Endometrial microvascular endothelial cells (primary cell): ENCODE measurements around the gene PODXL. TPM values are rescaled to one million over a fixed set of nuclear protein-coding genes. Genes with fewer than 3 reads are reported as not detected.
"Not testable (repeated sequence)": the region's sequence is repeated elsewhere in the genome, so short reads cannot be mapped to it uniquely, and the experiment has no call there.

ENCODE experiments used
- in situ Hi-C: cut with HindIII; loops from 2 replicates; pipeline ENCODE4 v1.10.0; 2017; ENCODE audit warnings: low sequenced_read_pairs, low pct_unique_long_range_greater_than_20kb; ENCODE audit errors: inconsistent ontology term
- total RNA-seq: library from RNA; depleted of rRNA; stranded (reverse); fragments of >200 nt; gene quantifications from one replicate; pipeline ENCODE4 v1.2.3, GENCODE V29; 2015; ENCODE audit errors: inconsistent ontology term

PODXL gene
- total RNA-seq, 1 donor from 2014 or later, result 150 TPM

DNA sequence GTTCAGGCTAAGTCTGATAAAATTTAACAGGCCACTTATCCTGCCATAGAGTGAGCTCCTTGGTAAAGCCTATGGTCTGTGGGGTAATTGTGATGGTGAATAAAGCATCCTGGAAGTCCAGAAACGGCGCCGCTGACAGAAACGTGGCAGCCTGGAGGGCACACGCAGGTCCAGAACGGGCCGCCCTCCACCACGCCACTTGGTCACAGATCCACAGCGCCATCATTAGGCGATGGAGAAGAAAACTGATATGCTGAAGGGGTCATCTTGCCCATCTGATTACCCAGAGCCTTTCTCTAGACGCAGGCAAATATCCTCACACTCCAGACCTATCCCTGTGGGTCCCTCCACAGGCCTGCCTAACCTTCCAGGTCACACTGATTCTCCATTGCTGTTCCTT is 37.8 kb downstream of the PODXL start:
- in situ Hi-C loops, result no loop called here

DNA sequence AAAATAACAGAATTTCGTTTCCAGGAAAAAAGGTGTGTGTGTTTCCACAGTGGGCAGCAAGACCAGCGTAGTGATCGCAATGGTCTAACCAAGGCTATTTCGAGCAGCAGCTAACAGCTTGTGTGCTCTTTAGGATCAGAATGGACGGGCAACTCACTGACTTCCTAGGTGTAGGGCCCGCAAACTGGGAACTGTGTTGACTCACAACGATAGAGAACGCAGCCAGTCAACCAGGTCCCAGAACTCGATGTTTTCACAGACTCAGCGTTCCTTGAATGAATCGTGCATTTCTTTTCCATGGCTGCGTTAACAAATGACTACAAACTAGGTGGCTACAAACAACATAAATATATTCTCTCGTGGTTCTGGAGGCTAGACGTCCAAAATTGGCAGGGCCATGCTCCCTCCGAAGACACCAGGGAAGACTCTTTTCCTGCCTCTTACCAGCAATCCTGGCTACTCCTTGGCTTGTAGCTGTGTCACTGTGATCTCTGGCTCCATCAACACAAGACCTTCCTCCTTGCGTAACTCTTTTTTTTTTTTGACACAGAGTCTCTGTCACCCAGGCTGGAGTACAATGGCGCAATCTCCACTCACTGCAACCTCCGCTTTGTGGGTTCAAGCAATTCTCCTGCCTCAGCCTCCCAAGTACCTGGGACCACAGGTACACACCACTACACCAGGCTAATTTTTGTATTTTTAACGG is 39.1 kb downstream of the PODXL start:
- in situ Hi-C loops, result no loop called here

GRCh38 chr7:131515471-131515870 is 41.0 kb downstream of the PODXL start:
- in situ Hi-C loops, result not testable (repeated sequence)

- in situ Hi-C loops, result no loop called here
These were observed 43.0 kb downstream of the PODXL start for GRCh38 chr7:131513245-131514061.

GRCh38 chr7:131511774-131512535 is 44.5 kb downstream of the PODXL start:
- in situ Hi-C loops, result no loop called here

GRCh38 chr7:131511071-131511470 is 45.4 kb downstream of the PODXL start:
- in situ Hi-C loops, result no loop called here

- in situ Hi-C loops, result no loop called here
These were observed 46.6 kb downstream of the PODXL start for GRCh38 chr7:131509781-131510180.

DNA sequence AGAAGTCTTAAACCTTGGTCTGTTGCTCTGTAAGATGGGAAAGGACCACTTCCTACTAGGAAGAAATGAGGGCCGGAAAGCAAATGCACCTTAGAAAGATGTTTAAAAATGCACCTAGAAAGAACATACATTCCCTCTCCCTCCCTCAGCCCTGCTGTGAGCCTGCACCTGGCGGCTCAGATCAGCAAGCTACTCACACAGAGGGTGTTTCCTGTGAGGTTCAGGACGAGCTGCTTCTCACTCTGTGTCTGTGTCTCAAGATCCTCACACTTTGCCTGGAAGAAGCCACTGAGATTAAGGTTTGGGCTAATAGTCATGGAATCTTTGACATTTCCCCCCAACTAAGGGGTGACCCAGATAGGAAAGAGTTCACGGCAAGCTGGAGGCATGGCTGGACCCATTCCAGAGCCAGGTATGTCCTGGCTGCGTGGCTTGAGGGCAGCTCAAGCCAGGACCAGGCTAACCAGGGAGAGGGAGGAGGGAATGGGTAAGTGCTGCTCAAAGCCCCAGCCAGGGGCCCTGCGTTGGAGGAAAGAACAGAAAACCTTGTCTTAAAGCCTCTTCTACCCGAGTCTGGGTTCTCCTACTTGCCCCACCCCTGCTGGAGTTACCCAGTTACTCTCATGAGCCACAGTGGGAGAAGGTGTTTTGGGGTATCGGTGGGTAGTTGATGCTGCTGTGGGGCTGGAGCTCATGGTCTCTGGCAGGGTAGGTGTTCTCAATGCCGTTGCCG is 47.5 kb downstream of the PODXL start:
- in situ Hi-C loops, result no loop called here

DNA sequence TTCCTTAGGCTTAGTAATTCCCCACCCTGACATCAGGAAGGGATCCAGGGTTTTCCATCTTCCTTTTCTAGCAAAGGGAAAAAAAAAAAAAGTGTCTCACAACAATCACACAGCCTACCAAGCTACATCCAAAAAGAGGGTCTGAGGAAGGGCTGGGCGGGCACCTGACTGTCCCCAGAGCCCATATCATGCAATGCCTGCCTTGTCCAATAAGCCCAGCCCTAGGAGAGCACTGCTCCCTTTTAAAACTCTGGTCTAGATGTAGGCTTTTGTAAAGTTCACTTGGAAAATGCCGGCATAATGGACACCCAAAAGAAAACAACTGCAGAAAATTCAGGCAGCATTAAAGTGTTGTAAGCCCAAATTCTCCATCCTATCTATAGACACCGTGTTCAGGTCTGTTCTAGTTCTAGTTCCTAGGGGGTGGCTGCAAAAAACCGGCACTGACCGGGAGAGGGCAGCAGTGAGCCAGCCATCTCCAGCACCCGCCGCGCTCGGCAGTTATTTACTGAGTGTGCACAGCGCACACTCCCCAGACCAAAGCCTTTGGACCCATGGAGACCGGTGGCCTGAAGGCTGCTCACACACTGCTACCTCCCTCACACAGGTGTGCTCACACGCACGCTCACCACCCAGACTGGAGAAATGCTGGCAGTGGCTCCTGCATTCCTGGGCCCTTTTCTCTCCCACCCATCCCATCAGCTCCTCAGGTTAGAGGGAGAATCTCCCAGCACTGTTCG is 48.7 kb downstream of the PODXL start:
- in situ Hi-C loops, result no loop called here

- in situ Hi-C loops, result no loop called here
These were observed 49.8 kb downstream of the PODXL start for GRCh38 chr7:131506597-131506996.

- in situ Hi-C loops, result no loop called here
These were observed 50.5 kb downstream of the PODXL start for GRCh38 chr7:131505636-131506557.

DNA sequence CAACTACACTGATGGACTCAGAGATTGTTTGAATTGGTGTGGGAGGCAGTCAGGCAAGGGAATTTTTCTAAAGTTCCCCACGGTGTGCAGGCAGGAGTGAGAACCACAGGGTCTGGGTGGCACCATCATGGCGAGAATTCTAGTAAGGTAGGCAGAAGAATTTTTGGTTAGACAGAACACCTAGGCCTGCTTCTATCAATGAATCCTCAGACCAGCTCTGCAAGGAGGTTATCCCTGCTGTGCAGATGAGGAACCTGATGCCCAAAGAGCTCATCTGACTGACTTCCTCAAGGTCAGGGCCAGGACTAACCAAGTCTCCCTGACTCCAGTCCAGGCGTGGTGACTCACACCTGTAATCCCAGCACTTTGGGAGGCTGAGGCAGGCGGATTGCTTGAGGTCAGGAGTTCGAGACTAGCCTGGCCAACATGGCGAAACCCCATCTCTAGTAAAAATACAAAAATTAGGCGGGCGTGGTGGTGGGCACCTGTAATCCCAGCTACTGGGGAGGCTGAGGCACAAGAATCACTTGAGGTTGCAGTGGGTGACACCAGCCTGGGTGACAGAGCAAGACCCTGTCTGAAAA is 51.3 kb downstream of the PODXL start:
- in situ Hi-C loops, result not testable (repeated sequence)

GRCh38 chr7:131504157-131504899 is 52.1 kb downstream of the PODXL start:
- in situ Hi-C loops, result no loop called here

DNA sequence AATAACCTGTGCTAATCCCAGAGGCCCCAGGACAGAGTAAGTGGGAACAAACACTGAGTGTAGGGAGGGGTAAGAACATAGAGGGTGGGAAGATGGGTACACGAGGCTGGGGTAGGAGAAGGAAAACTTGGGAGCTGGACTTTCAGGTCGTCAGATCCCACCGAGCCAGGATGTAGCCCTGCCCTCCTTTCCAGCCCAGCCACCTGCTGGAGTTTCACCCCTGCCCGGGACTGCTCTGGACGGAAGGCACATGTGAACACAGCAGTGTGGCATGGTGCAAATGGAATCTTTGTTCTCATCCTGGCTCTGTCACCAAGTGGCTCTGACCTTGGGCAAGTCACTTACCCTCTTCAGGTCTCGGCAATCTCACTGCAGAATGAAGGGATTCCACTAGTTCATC is 52.8 kb downstream of the PODXL start:
- in situ Hi-C loops, result no loop called here

- in situ Hi-C loops, result no loop called here
These were observed 53.5 kb downstream of the PODXL start for GRCh38 chr7:131502810-131503508.
